HG02623 (cell line): ENCODE data around the gene PRPSAP2.

Experiments used
- ATAC-seq: cut with Tn5 transposase; IDR thresholded peaks from one replicate; pipeline ENCODE4 v1.9.1; 2021; ENCODE audit warnings: moderate library complexity; ENCODE audit not compliant: unreplicated experiment

The PRPSAP2 gene

DNA sequence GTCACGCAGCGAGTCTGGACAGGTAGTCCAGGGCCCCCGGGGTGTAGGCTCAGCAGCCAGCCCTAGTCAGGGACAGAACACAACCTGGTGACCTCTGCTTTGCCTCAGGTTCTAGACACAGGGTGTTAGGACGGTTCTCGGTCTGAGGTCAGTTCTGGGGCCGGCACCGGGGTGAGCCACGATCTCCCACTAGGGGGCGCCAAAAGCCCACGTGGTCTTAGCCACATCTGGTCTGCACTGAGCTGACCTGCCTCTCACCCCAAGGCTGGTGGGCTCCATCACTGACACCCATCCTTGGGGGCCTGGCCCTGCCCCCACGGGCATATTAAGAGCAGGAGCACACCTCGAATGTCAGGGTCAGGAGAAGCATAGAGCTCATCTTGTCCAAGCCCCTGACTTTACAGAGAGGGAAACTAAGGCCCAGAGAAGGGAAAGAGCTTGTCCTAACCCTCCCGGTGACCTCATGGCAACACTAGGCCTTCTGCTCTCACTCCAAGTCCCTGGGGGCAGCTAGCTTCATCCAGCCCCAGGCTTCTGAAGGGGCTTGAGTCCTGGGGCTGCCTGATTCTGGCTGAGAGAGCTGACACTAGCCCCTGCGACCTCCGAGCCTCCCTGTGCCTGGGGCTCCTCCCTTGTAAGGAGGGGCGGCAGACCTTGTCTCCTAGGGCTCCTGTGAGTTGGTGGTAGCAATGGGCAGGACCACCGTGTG lies 103.0 kb downstream of the PRPSAP2 start:
- peak; percentile 80 for ATAC-seq

DNA sequence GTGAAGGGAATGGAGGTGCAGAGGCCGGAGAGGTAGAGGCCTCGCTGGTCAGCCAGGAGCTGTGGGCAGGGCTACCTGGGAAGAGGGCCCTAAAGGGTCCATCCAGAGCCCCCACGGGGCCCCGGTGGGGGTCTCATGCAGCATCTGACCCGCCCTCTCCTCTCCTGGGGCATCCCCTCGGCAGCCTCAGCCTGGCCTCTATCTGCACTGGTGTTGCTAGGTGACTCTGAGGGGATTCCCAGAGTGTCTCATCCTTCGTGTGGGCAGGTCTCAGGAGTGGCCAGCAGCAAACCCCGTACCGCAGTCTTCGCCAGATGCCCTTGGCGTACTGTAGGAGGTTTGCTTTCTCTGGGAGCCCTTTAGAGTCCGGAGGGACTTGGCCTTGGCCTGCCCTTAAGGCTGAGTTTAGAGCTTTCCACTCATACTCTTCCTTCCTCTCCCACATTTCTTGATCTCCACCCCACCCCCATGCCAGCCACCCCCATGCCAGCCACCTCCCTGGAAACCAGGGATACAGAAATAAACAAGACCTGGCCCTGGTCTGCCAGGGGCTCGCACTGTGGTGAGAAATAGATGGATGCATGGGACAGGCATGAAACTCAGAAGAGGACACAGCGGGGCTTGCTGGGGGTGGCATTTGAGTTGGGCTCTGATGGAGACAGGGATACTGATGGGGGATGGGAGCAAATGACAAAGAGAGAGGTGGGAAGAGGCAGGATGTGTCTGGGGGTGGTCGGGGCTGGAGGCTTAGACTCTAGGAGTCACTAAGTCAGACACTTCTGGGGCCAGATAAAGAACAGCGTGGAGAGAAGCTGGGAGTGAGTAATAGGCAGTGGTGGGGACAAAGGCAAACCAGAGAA lies 103.9 kb downstream of the PRPSAP2 start:
- ATAC-seq: no peak

DNA sequence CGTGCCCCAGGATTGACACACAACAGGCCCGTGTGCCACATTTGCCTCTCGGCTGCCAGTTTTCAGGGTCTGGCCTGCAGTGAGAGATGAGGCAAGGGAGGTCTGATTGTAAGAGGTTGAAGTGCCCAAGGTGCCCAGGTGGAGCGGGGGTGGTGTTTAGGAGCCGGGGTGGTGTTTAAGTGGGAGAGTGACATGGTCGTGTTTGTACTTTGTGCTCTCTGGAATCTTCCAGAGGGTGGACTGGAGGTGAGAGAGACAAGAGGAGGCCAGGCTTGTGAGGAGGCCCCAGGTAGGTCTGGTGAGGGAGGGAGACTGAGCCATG lies 104.5 kb downstream of the PRPSAP2 start:
- ATAC-seq: no peak

DNA sequence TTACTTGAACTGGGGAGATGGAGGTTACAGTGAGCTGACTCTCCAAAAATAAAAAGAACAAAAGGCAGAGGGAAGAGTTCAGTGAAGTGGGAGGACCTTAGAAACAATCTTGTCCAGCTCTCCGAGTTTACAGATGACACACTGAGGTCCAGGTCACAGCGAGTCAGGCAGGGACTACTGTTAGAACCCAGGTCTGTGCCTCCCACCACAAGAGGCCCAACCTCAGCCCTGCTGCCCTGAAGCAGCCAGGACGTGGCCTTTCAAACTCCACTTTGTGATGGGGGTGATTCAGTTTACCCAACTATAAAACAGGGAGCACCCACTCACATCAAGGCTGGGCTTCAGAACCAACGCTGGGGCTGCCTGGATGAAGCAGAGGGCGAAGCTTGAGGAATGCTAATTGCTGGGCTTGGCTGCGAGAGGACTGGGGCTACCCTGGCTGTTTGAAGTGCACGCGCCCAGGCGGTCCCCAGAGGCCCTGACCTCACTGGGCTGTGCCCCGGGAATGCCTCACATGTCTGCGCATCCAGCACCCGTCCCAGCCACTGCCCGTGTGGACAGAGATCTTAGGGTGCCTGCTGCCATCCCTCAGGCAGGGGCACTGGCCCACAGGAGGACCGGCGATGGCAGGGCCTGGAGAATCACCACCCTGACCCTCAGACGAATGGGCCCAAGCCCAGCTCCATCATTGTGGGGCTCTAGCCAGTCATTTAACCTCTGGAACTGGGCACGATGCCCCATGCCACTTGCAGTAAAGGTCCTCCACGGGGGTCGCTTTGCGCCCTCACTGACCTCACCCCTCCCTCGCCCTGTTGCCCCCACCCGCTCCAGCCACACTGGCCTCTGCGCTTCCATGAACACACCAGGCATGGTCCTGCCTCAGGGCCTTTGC lies 105.4 kb downstream of the PRPSAP2 start:
- ATAC-seq: no peak

DNA sequence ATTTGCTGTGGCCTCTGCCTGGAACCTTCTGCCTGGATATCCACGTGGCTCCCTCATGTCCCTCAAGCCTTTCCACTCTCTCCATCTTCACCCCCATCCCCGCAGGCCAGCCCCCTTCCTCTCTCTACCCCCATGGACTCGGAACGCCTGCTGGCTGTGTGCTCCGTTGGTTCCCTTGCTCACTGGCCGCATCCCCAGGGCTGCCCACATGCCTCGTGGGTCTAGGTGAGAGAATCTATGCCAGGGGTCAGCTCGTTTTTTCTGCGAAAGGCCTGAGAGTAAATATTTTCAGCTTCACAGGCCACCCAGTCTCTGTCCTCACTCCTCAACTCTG lies 106.1 kb downstream of the PRPSAP2 start:
- ATAC-seq: no peak

DNA sequence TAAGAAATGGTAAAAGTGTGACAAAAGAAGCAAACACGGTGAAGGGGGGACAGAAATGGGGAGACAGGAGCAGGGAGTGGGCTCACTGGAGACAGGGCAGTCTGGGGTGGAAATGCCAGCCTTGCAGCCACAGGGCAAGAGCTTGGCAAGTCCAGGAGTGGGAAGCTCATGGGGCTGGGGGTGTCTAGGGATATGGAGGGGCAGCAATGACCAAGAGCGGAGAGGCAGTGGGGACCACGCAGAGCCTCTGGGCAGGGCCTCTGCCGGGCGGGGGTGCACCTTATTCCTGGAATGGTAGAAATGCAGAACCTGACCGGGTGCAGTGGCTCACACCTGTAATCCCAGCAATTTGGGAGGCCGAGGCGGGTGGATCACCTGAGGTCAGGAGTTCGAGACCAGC lies 106.6 kb downstream of the PRPSAP2 start:
- ATAC-seq: no peak

DNA sequence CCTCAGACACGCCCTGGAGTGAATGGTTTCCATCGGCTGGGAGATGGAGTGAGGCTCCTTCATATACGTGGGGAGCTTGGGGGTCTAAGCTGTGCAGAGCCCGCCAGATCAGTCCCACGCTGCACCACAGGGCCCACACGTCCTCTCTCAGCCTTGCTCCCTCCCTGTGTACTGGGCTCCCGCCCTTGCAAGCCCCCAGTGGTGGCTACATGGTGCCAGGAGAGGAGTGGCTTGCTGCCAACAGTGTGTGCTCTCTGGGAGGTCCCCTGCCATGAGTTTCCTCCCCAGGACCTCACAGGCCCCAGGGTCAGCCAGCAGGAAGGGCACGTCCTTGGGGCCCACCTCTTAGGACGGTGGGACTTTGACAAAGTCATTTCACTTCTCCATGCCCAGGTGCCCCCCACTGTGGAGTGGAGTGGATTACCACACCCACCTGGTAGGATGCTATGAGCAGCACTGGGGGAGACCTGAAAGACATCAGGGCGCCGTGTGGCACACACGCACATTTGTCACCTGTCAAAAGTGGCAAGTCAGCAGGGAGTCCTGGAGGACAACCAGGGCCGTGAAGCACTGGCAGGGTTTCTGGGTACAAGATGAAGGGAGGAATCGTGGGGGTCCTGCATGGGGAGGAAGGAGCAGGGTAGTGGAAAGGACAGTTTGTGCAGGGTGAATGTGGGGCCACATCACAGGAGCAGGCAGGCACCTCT lies 107.8 kb downstream of the PRPSAP2 start:
- ATAC-seq: no peak

DNA sequence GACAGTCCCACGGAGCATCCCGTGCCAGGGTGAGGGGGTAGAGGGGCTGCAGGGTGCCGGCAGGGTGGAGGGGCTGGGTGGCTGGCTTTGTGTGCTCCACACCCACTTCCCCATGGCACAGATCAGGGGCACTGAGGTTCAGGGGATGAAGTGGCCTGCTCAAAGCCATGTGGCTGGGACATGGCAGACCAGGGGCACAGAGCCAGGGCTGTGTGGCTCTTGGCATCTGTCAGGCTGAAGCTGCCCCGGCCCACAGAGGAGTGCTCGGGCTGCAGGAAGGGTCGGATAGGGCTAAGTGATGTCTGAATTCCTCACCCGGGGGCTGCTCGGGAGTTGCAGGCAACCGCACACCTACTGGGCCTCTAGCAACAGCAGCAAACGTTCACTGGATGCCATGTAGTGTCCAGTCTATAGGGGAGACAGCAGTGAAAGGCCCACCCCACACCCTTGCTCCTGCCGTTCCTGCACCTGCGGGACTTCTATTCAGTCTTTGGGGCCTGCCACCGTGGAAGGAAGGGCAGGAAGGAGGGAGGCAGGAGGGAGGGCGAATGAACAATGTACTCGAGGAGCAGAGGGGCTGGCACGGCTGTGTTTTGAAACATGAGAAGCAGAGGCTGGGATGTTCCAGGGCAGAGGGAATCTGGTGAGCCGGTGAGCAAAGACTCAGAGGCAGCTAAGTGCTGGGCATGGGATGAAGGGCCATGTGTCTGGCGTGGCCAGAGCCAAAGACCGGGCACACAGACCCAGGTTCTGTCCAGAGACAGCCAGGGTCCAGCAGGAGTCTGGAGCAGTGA lies 109.1 kb downstream of the PRPSAP2 start:
- ATAC-seq: no peak

DNA sequence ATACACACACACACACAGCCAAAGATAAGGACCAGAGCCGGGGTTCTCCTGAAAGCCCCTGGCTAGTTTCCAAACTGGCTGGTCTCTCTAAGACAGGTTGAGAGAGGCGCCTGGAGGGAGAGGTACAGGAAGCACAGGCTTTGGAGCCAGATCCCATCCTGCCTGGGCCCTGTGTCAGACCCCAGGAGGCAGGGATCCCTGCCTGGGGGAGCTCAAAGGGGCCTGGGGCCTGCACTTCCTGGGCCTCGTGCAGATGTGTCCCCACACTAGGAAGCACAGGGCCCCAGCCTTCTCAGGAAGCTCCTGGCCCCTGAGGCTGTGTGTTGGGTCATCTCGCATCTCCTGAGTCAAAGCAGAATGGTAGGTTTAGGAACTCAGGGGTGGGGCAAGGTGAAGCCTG lies 110.0 kb downstream of the PRPSAP2 start:
- no peak for ATAC-seq

DNA sequence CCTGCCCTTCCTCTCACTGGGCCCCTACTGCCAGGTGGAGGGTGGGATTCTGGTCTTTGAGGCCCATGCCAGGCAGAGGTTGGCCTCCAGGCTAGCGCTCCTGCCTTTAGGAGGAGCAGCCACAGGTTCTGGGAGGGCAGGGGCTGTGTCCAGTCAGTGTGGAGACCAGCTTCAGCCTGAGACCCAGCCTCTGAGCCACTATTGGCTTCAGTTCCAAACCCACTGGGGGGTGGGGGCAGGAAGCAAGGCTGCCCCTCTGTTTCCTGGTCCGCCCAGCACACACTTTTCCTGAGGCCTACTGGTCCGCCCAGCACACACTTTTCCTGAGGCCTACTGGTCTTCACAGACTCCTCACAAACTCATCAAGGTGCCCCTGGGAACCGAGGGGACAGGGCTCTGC lies 110.4 kb downstream of the PRPSAP2 start:
- ATAC-seq: no peak

DNA sequence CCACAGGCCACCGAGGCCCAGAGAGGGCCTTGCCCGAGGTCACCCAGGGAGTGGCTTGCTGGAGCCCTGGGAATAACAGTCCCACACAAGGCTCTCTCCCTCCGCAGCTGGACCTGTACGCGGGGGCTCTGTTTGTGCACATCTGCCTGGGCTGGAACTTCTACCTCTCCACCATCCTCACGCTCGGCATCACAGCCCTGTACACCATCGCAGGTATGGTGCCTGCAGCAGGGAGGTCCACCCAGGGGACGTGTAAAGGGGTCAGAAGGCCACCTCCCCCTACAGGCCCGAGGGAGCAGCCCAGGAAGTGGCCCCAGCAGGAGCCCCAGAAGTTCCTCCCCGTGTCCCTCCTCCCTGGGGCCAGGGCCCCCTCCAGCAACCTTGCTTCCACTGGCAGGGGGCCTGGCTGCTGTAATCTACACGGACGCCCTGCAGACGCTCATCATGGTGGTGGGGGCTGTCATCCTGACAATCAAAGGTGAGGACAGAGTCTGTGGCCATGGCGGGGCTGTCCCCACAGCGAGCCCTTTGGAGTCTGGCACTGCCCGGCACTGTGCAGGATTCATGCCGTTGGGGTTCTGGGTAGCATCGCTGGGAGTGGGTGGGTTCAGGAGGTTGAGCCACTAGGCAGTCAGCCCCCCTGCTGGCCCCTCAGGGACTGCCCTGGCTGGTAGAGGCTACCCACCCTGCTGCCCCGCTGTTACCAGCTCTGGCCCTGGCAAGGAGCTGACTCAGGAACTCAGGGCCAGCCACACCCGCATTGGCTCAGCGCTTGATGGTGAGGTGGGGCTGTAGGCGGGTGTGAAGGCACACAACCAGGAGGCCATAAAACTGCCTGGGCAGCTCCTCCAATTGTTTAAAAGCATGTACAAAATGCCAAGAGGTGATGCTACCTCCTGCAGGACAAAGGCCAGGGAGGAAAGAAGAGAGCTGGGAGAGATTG lies 111.3 kb downstream of the PRPSAP2 start:
- no peak for ATAC-seq

DNA sequence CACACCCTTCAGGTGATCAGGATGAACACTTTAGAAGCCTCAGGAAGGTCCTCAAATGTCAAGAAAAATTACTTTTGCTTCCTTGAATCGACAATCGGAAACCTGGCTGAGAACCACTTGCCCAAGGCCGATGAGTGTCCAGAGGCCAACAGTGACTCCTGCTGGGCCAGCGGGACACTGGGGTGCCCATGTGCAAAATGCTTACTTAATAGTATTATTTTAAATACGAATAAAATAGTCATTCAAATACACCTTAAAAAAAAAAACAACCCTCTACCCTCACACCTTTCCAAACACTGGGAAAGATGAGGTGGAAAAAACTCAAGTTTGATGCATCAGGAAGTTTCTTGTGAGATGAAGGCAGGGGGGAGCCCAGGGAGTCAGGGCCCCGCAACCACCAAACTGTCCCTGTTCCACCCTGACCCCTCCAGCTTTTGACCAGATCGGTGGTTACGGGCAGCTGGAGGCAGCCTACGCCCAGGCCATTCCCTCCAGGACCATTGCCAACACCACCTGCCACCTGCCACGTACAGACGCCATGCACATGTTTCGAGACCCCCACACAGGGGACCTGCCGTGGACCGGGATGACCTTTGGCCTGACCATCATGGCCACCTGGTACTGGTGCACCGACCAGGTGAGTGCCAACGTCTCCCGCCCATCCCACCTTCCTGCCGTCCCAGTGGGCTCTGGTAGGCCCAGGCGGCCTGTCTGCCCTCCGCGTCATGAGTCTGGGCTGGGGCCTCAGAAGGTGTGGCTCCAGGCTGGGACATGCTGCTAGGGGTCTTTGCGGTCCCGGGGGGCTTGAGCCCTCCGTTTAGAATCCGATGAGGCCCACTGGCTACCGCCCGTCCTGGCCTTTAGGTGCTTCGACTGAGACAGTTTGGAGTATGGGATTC lies 112.9 kb downstream of the PRPSAP2 start:
- ATAC-seq: no peak

DNA sequence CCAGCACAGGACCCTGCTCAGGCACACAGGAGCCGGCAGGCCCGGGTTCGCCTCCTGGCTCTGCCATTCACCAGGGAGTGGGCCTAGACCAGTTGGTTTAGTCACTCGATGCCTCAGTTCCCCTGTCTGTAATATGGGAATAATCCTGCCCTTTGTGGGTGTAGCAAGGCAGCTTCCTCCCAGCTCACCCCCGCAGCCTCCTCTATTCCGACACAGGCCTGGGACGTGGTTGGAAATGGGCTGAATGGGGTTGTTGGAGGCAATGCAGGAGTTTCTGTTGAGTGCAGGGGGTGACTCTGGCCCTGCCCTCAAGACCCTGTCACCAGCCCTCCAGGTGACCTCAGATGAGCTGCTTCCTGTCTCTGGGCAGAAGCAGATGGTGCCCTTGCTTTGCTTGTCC lies 113.9 kb downstream of the PRPSAP2 start:
- ATAC-seq: no peak

DNA sequence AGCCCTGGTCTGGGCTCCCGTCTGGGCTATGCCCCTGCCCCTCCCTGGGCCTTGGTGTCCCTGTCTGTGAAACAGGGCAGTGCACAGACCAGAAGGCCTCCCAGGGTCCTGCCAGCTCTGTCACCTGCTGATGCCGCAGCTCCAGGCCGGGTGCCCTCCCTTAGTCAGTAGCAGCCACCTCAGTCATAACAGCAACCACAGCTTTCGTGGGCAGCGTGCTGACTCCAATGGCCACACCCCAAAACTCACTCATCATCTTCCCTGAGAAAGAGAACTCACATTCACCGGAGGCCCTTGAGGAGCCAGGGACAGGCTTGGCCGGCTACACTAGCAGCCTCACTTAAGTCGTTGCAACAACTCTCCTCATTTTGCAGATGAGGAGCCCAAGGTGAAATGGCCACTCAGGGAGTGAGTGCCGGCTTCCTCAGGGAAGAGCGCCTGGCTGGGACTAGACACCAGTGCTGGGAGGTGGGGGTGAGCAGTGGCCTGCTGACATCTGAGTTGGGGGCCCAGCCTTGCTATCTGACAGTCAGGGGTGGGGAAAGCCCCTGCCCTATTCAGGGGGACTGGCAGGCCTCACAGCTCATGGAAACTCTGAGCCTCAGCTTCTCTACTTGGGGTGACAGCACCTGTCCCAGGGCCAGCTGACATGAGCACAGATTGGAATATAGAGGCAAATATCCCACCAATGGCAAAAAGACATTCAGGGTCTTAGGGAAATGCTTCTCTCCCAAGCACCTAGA lies 116.6 kb downstream of the PRPSAP2 start:
- no peak for ATAC-seq

DNA sequence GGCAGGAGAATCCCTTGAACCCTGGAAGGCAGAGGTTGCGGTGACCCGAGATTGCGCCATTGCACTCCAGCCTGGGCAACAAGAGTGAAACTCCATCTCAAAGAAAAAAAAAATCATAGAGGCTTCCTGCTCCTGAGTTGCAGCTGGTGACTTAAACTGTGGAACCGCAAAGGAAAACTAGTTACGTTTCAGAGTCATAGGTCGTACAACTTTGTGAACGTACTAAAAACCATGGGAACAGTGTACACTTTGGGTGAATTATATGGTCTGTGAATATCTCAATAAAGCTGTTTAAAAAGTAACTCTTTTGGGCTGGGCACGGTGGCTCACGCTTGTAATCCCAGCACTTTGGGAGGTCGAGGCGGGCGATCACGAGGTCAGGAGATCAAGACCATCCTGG lies 117.7 kb downstream of the PRPSAP2 start:
- no peak for ATAC-seq

DNA sequence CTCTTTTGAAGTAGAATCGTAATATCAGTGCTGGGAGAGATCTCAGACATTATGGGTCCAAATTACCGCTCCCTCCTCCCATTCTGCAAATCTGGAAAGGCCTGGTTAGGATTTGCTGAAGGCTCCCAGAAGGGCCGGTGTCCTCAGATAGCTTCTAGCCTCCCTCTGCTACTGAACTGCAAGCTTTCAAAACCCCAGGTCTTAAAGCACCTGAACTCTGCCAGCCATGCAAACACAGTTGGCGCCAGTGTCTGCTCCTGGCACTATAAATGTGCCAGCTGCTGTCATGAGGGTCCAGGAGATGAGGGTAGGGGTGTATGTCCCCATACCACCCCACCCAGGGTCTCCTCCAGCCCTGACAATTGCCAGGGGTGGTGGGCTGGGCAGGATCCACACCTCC lies 118.3 kb downstream of the PRPSAP2 start:
- no peak for ATAC-seq

DNA sequence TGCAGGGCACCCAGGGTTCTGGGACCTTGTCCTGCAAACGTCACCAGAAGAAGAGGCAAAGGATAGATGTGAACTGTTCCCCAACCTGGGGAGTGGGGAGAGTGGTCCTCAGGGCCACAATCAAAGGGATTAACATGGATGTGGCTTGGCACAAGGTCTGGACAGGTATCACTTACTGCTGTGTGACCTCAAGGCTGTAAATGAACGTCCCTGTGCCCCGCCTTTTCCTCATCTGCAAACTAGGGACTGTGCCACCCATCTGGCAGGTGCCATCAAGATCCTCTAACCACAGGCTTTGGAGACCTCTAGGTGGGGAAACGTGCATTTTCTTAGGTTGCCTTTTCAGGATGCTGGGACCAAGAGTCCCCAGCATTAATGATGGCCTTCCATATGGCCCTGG lies 119.1 kb downstream of the PRPSAP2 start:
- no peak for ATAC-seq

DNA sequence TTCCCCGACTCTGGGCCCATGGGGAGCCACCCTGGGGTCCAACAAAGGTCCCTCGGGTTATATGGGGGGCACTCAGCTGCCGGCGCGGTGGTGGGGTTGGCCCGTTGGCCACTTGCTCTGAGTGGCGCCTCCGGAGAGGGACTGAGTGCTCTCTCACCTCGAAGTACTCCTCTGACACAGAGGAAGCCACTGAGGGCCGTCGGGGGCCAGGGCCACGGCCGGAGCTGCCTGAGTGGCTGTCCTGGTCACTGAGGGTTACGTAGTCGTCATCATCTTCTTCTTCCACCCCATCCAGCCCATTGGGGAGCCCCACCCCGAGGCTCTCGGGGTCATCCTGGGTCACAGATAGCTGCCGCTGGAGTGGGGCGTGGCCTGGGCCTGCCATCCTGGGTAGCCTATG lies 119.7 kb downstream of the PRPSAP2 start:
- no peak for ATAC-seq
